ENCODE measurements around the gene OR8G5. TPM values are rescaled to one million over a fixed set of nuclear protein-coding genes. Genes with fewer than 3 reads are reported as not detected.

Gene OR8G5
- total RNA-seq, 4 donors from 2014 or later, result not detected

DNA sequence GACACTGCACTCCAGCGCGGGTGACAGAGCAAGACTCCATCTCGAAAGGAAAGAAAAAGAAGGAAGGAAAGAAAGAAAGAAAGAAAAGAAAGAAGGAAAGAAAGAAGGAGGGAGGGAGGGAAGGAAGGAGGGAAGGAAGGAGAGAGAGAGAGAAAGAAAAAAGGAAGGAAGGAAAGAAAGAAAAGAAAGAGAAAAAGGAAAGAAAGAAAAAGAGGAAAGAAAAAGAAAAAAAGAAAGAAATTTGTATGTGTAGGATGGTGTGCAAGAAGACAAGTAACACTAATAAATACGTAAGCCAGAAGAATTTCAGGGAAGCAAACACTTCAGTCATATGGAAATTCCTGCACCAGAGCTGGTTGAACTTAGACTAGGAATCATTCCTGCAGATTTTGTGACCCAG lies 57.0 kb downstream of the OR8G5 start:
- H3K4me3 ChIP-seq (replicated peaks in 1 of 3), result no peak overlapping the region
- no peaks in the 10 kb centered on the region for H3K9me3 ChIP-seq
- no peak for DNase-seq
- H3K36me3 ChIP-seq, result no peaks in the 10 kb centered on the region
- intact Hi-C loops (cut with DNase I), result no loop called here
- no peak overlapping the region for H3K27ac ChIP-seq
- WGBS, 2 donors, result 91 to 93% methylated on average over 4 of the region's 4 CpGs
- no peaks in the 10 kb centered on the region for H3K4me1 ChIP-seq
- H3K27me3 ChIP-seq, result no peaks in the 10 kb centered on the region
- no peak for TF ChIP-seq POLR2A (IDR thresholded peaks at IDR 0.05)
- TF ChIP-seq, protein P1, sequence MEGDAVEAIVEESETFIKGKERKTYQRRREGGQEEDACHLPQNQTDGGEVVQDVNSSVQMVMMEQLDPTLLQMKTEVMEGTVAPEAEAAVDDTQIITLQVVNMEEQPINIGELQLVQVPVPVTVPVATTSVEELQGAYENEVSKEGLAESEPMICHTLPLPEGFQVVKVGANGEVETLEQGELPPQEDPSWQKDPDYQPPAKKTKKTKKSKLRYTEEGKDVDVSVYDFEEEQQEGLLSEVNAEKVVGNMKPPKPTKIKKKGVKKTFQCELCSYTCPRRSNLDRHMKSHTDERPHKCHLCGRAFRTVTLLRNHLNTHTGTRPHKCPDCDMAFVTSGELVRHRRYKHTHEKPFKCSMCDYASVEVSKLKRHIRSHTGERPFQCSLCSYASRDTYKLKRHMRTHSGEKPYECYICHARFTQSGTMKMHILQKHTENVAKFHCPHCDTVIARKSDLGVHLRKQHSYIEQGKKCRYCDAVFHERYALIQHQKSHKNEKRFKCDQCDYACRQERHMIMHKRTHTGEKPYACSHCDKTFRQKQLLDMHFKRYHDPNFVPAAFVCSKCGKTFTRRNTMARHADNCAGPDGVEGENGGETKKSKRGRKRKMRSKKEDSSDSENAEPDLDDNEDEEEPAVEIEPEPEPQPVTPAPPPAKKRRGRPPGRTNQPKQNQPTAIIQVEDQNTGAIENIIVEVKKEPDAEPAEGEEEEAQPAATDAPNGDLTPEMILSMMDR (IDR thresholded peaks at IDR 0.05), result no peak

DNA sequence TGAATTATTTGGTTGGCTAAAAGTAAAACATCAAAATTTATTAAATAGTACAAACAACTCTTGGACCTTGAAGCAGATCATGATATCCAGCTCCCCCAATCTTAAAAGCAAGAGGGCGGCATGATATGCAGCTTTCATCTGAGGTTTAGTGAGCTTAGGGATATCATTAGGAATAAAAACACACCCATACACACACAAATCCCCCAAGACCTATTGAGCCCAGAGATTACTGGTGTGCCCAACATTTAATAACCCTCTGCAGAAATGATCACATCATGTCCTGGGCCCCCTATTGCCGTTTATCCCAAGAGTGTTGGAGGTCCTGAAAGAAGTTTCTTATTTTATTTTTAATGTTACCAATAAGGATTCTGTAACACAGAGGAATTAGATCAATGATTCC lies 57.7 kb downstream of the OR8G5 start, which contains the start of gene OR8D1:
OR8D1 (minus strand) TSS at position 101 of the 400 bp plus-strand sequence. CDS start 3,183 bp downstream, outside the sequence.
- TF ChIP-seq, protein P1 (IDR thresholded peaks at IDR 0.05), result no peak
- no peak for TF ChIP-seq POLR2A (IDR thresholded peaks at IDR 0.05)
- Histone ChIP-seq H3K27ac (no peak within 1 kb of the TSS), H3K4me1 (no peaks in the 10 kb centered on the region), H3K36me3 (no peaks in the 10 kb centered on the region), H3K27me3 (no peaks in the 10 kb centered on the region), H3K9me3 (no peaks in the 10 kb centered on the region), H3K4me3 (replicated peaks in 1 of 3) (no peak within 1 kb of the TSS)
- 78 to 95% methylated on average over 2 of the region's 2 CpGs for WGBS, 2 donors
- intact Hi-C loops (cut with DNase I), result no loop called here
- DNase-seq, result no peak

DNA sequence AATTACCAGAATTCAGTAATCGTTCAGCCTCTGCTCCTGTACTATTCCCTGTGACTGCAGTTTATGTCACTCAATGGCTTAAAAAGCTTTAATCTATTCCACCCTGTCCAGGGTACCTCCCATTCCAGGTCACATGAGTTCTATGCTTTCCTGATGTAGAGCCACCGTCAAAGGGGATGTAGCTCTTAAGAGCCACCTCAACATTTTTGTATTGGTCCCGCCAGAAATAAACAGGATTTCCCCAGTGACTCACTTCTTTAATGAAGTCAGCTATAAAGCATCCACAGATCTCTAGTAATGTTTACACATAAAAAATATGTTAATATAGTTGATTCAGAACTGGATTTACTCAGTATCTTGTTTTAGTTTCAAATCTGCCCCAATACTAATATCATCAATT lies 58.9 kb downstream of the OR8G5 start:
- TF ChIP-seq POLR2A (IDR thresholded peaks at IDR 0.05), result no peak
- TF ChIP-seq, protein P1 (IDR thresholded peaks at IDR 0.05), result no peak
- no peaks in the 10 kb centered on the region for H3K27me3 ChIP-seq
- DNase-seq, result no peak
- H3K4me1 ChIP-seq, result no peaks in the 10 kb centered on the region
- no peak overlapping the region for H3K4me3 ChIP-seq (replicated peaks in 1 of 3)
- no peak overlapping the region for H3K27ac ChIP-seq
- WGBS, 2 donors, result 66 to 76% methylated on average over 3 of the region's 3 CpGs
- H3K9me3 ChIP-seq, result no peaks in the 10 kb centered on the region
- intact Hi-C loops (cut with DNase I), result no loop called here
- no peaks in the 10 kb centered on the region for H3K36me3 ChIP-seq

Other genes starting within 250 kb of the OR8G5 start
- not detected for gene OR10G4, start 243.4 kb upstream of the OR8G5 start, total RNA-seq
- not detected for gene OR10G9, start 233.4 kb upstream of the OR8G5 start, total RNA-seq
- gene OR10G8, start 229.6 kb upstream of the OR8G5 start, total RNA-seq, result not detected
- gene OR10G7, start 215.1 kb upstream of the OR8G5 start, total RNA-seq, result not detected
- gene VWA5A, start 140.9 kb upstream of the OR8G5 start, total RNA-seq, result 10 to 100 TPM; 19.5 to 23.5 (median 21.3) TPM
- gene OR10D3, start 73.0 kb upstream of the OR8G5 start, total RNA-seq, result not detected
- not detected for gene OR8G1, start 15.3 kb upstream of the OR8G5 start, total RNA-seq
- not detected for gene OR8D1, start 57.6 kb downstream of the OR8G5 start, total RNA-seq
- gene OR8D2, start 63.8 kb downstream of the OR8G5 start, total RNA-seq, result not detected
- gene OR8B2, start 128.1 kb downstream of the OR8G5 start, total RNA-seq, result not detected
- not detected for gene OR8B3, start 142.6 kb downstream of the OR8G5 start, total RNA-seq
- not detected for gene OR8B4, start 168.5 kb downstream of the OR8G5 start, total RNA-seq
- gene OR8B8, start 189.3 kb downstream of the OR8G5 start, total RNA-seq, result not detected